ENCODE results near the gene BARX2.

BARX2 gene

GRCh38 chr11:129412494-129412893, 36.8 kb downstream of the BARX2 start:
- H3K4me3 ChIP-seq (ENCODE audit: control insufficient read depth, low read depth, low read length), result no peak overlapping the region
- no peak for DNase-seq (ENCODE audit: low read depth)
- no peak for TF ChIP-seq CTCF (IDR thresholded peaks at IDR 0.05; ENCODE audit: control insufficient read depth, insufficient read depth, low read depth, low read length, missing control alignments)

- DNase-seq (ENCODE audit: low read depth), result no peak
- H3K4me3 ChIP-seq (ENCODE audit: control insufficient read depth, low read depth, low read length), result no peak overlapping the region
- no peak for TF ChIP-seq CTCF (IDR thresholded peaks at IDR 0.05; ENCODE audit: control insufficient read depth, insufficient read depth, low read depth, low read length, missing control alignments)
Measured at GRCh38 chr11:129414144-129414872, 38.7 kb downstream of the BARX2 start.

GRCh38 chr11:129416080-129416820, 40.6 kb downstream of the BARX2 start:
- no peak for TF ChIP-seq CTCF (IDR thresholded peaks at IDR 0.05; ENCODE audit: control insufficient read depth, insufficient read depth, low read depth, low read length, missing control alignments)
- DNase-seq (ENCODE audit: low read depth), result no peak
- no peak overlapping the region for H3K4me3 ChIP-seq (ENCODE audit: control insufficient read depth, low read depth, low read length)

GRCh38 chr11:129417458-129417857, 41.8 kb downstream of the BARX2 start:
- no peak for DNase-seq (ENCODE audit: low read depth)
- no peak overlapping the region for H3K4me3 ChIP-seq (ENCODE audit: control insufficient read depth, low read depth, low read length)
- TF ChIP-seq CTCF (IDR thresholded peaks at IDR 0.05; ENCODE audit: control insufficient read depth, insufficient read depth, low read depth, low read length, missing control alignments), result no peak

- no peak overlapping the region for H3K4me3 ChIP-seq (ENCODE audit: control insufficient read depth, low read depth, low read length)
- no peak for DNase-seq (ENCODE audit: low read depth)
- TF ChIP-seq CTCF (IDR thresholded peaks at IDR 0.05; ENCODE audit: control insufficient read depth, insufficient read depth, low read depth, low read length, missing control alignments), result no peak
Measured at GRCh38 chr11:129418039-129418438, 42.4 kb downstream of the BARX2 start.

GRCh38 chr11:129419386-129419785, 43.7 kb downstream of the BARX2 start:
- TF ChIP-seq CTCF (IDR thresholded peaks at IDR 0.05; ENCODE audit: control insufficient read depth, insufficient read depth, low read depth, low read length, missing control alignments), result no peak
- H3K4me3 ChIP-seq (ENCODE audit: control insufficient read depth, low read depth, low read length), result no peak overlapping the region
- DNase-seq (ENCODE audit: low read depth), result no peak

Data from AG09309 (cell line).